HepG2 (cell line): ENCODE results near the gene ACAP2. TPM values are rescaled to one million over a fixed set of nuclear protein-coding genes. Genes with fewer than 3 reads are reported as not detected.

Experiments
- ARNTL ChIP-seq: sonication (generic); formaldehyde crosslinking; IDR thresholded peaks from 2 replicates; pipeline ENCODE4 v1.4.0; 2020; ENCODE audit warnings: mild to moderate bottlenecking, missing genetic modification reagents
- DMAP1 ChIP-seq: IDR thresholded peaks from 2 replicates; pipeline ENCODE4 v1.6.1; 2016
- HNF1A ChIP-seq, 2 experiments: sonication (generic) in 1 of 2; formaldehyde crosslinking in 1 of 2; IDR thresholded peaks; 2 replicates each; pipeline versions ENCODE4 v1.4.0 to v1.6.1; 2016 to 2020; ENCODE audit warnings: borderline replicate concordance in 1 of 2, low read depth in 1 of 2, mild to moderate bottlenecking in 1 of 2, missing genetic modification reagents in 1 of 2
- KMT2A ChIP-seq: sonication (generic); formaldehyde crosslinking; IDR thresholded peaks from 2 replicates; pipeline ENCODE4 v1.4.0; 2020; ENCODE audit warnings: missing genetic modification reagents
- KMT2B ChIP-seq: IDR thresholded peaks from 2 replicates; pipeline ENCODE4 v1.6.1; 2016; ENCODE audit warnings: missing genetic modification reagents, missing compliant biosample characterization
- LCORL ChIP-seq, 2 experiments: fragments of 450-650 bp in 1 of 2; sonication (generic) in 1 of 2; formaldehyde crosslinking in 1 of 2; IDR thresholded peaks; 2 replicates each; pipeline versions ENCODE4 v1.5.0 to v1.6.1; 2017 to 2020; ENCODE audit warnings: antibody characterized with exemption in 1 of 2, missing genetic modification reagents in 1 of 2
- MIER3 ChIP-seq: IDR thresholded peaks from 2 replicates; pipeline ENCODE4 v1.6.1; 2016; ENCODE audit warnings: missing compliant biosample characterization, borderline replicate concordance
- NR2F6 ChIP-seq, 2 experiments: IDR thresholded peaks; 2 replicates each; pipeline ENCODE4 v1.6.1; 2016; ENCODE audit warnings: antibody characterized with exemption in 1 of 2, mild to moderate bottlenecking in 1 of 2
- NRL ChIP-seq: sonication (generic); formaldehyde crosslinking; IDR thresholded peaks from 2 replicates; pipeline ENCODE4 v1.5.0; 2020; ENCODE audit warnings: missing genetic modification reagents, mild to moderate bottlenecking, moderate library complexity, borderline replicate concordance
- RBM39 ChIP-seq: fragments of 200-400 bp; formaldehyde crosslinking; IDR thresholded peaks from one replicate; pipeline ENCODE4 v1.6.1; 2018; ENCODE audit warnings: antibody characterized with exemption, mild to moderate bottlenecking, low read depth, low read length; ENCODE audit not compliant: poor library complexity, severe bottlenecking
- SIX4 ChIP-seq: sonication (generic); formaldehyde crosslinking; IDR thresholded peaks from 2 replicates; pipeline ENCODE4 v1.4.0; 2020; ENCODE audit warnings: missing genetic modification reagents
- THAP11 ChIP-seq: IDR thresholded peaks from 2 replicates; pipeline ENCODE4 v1.6.1; 2016; ENCODE audit warnings: missing biosample characterization, missing genetic modification reagents
- TOPORS ChIP-seq: sonication (generic); formaldehyde crosslinking; IDR thresholded peaks from 2 replicates; pipeline ENCODE4 v1.8.0; 2023; ENCODE audit warnings: mild to moderate bottlenecking, missing genetic modification reagents
- XBP1 ChIP-seq: sonication (generic); formaldehyde crosslinking; IDR thresholded peaks from 2 replicates; pipeline ENCODE4 v1.5.0; 2020; ENCODE audit warnings: missing genetic modification reagents
- ZFP41 ChIP-seq: sonication (generic); formaldehyde crosslinking; IDR thresholded peaks from 2 replicates; pipeline ENCODE4 v1.4.0; 2020; ENCODE audit warnings: mild to moderate bottlenecking, missing genetic modification reagents, borderline replicate concordance
- ZNF792 ChIP-seq: IDR thresholded peaks from 2 replicates; pipeline ENCODE4 v1.6.1; 2016
- ZSCAN21 ChIP-seq: sonication (generic); formaldehyde crosslinking; IDR thresholded peaks from 2 replicates; pipeline ENCODE4 v1.8.0; 2022; ENCODE audit warnings: mild to moderate bottlenecking, missing genetic modification reagents, moderate library complexity, borderline replicate concordance
- polyA plus RNA-seq, 8 experiments: library from polyadenylated mRNA; depleted of rRNA in 3 of 8; stranded (reverse) in 7 of 8; unstranded in 1 of 8; fragments of >200 nt; fragmentation: Illumina TruSeq in 4 of 8; extraction: Trizol in 4 of 8; gene quantifications; 2 replicates each; pipeline versions ENCODE4 v1.2.1 to v1.2.3, GENCODE V29; 2011 to 2016; ENCODE audit warnings: low read depth in 4 of 8, missing spikeins in 1 of 8, mixed read lengths in 1 of 8; ENCODE audit not compliant: insufficient read depth in 1 of 8
- total RNA-seq, 5 experiments: library from RNA; depleted of rRNA; stranded (reverse); fragments of >200 nt; fragmentation: Illumina TruSeq; extraction: Trizol; gene quantifications; 2 replicates each; pipeline ENCODE4 v1.2.3, GENCODE V29; 2016; ENCODE audit warnings: low read depth in 1 of 5
- TF ChIP-seq, protein P1 (sequence below): sonication (generic); formaldehyde crosslinking; IDR thresholded peaks from 2 replicates; pipeline ENCODE4 v1.4.0; 2020; ENCODE audit warnings: mild to moderate bottlenecking, missing genetic modification reagents
- TF ChIP-seq, protein P2 (sequence below): sonication (generic); formaldehyde crosslinking; IDR thresholded peaks from 2 replicates; pipeline ENCODE4 v1.5.0; 2020; ENCODE audit warnings: missing genetic modification reagents, mild to moderate bottlenecking, borderline replicate concordance
- TF ChIP-seq, protein P3 (sequence below): IDR thresholded peaks from 2 replicates; pipeline ENCODE4 v1.6.1; 2016; ENCODE audit warnings: mild to moderate bottlenecking, missing biosample characterization, missing genetic modification reagents

Gene ACAP2
- total and polyA plus RNA-seq, 2 of the 13 experiments (the other 11 are each of a cell fraction or from before 2014, with no cell fraction given) = 7.3 to 23.9 TPM

DNA sequence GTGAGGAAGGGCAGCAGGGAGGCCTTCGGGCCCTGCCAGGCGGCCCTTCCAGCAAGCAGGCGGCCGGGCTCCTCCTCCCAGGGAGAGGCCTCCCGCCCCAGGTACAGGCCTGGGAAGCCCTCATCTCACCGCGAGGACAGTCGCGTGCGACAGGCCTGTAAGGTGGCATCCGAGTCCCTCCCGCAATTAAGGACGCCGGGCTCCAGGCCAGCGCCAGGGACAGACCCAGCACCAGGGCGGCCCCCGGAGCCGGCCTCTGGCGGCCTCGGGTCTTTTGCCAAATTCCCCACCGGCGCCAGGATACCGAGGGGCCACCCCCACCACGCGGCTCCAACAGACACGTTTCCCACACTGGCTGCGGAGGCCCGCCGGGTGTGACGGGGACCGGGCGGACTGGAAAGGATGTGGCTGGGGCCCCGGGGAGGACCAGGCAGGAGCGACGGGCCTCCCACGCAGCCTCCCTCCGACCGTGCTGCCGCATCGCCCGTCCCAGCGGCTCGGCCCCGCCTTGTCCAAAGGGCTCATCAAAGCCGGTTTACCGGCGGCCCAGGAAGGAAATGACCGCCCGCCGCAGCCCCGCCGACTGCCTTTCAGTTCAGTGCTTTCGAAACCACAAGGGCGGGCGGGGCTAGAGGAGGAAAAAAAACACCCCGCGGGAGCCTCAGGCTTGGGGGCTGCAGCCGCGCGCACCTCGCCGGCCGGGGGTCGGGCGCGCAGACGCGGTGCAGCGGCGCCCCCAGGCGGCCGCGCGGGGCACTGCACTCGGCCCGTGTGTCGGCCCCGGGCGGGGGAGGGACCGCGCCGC is 183.1 kb downstream of the ACAP2 start (continued):
- no peak for TF ChIP-seq HNF1A (IDR thresholded peaks at IDR 0.05; ENCODE audit: low read depth)
- peak; percentile 84 for TF ChIP-seq HNF1A (CRISPR knock-in tag; IDR thresholded peaks at IDR 0.05; ENCODE audit: borderline replicate concordance)
- peak; percentile 91; the same call in 1 of the 2 replicates for TF ChIP-seq NRL (CRISPR knock-in tag)
- peak; percentile 82 for TF ChIP-seq DMAP1 (CRISPR knock-in tag)
- peak; percentile 63; the same call in 1 of the 2 replicates for TF ChIP-seq TOPORS (CRISPR knock-in tag)
- TF ChIP-seq THAP11 (CRISPR knock-in tag) = peak; percentile 64; the same call in 1 of the 2 replicates
- TF ChIP-seq, protein P1, sequence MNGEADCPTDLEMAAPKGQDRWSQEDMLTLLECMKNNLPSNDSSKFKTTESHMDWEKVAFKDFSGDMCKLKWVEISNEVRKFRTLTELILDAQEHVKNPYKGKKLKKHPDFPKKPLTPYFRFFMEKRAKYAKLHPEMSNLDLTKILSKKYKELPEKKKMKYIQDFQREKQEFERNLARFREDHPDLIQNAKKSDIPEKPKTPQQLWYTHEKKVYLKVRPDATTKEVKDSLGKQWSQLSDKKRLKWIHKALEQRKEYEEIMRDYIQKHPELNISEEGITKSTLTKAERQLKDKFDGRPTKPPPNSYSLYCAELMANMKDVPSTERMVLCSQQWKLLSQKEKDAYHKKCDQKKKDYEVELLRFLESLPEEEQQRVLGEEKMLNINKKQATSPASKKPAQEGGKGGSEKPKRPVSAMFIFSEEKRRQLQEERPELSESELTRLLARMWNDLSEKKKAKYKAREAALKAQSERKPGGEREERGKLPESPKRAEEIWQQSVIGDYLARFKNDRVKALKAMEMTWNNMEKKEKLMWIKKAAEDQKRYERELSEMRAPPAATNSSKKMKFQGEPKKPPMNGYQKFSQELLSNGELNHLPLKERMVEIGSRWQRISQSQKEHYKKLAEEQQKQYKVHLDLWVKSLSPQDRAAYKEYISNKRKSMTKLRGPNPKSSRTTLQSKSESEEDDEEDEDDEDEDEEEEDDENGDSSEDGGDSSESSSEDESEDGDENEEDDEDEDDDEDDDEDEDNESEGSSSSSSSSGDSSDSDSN = peak; percentile 96
- peak; percentile 91 for TF ChIP-seq ZSCAN21 (CRISPR knock-in tag)
- TF ChIP-seq KMT2B (CRISPR knock-in tag) = peak; percentile 74
- TF ChIP-seq LCORL (IDR thresholded peaks at IDR 0.05) = no peak
- peak; percentile 95 for TF ChIP-seq LCORL (CRISPR knock-in tag; IDR thresholded peaks at IDR 0.05)
- peak; percentile 46; the same call in 1 of the 2 replicates for TF ChIP-seq MIER3 (CRISPR knock-in tag)
- no peak; the same call in 1 of the 2 replicates for TF ChIP-seq KMT2A (CRISPR knock-in tag)
- TF ChIP-seq RBM39 = peak; percentile 37
- TF ChIP-seq ARNTL (CRISPR knock-in tag) = peak; percentile 81
- TF ChIP-seq ZFP41 (CRISPR knock-in tag) = no peak
- TF ChIP-seq, protein P2, sequence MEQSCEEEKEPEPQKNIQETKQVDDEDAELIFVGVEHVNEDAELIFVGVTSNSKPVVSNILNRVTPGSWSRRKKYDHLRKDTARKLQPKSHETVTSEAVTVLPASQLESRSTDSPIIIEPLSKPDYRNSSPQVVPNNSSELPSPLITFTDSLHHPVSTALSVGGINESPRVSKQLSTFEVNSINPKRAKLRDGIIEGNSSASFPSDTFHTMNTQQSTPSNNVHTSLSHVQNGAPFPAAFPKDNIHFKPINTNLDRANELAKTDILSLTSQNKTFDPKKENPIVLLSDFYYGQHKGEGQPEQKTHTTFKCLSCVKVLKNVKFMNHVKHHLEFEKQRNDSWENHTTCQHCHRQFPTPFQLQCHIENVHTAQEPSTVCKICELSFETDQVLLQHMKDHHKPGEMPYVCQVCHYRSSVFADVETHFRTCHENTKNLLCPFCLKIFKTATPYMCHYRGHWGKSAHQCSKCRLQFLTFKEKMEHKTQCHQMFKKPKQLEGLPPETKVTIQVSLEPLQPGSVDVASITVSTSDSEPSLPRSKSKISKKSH = no peak; the same call in 1 of the 2 replicates
- TF ChIP-seq XBP1 = no peak
- TF ChIP-seq, protein P3, sequence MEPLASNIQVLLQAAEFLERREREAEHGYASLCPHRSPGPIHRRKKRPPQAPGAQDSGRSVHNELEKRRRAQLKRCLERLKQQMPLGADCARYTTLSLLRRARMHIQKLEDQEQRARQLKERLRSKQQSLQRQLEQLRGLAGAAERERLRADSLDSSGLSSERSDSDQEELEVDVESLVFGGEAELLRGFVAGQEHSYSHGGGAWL (CRISPR knock-in tag) = peak; percentile 67; the same call in 1 of the 2 replicates
- TF ChIP-seq SIX4 (CRISPR knock-in tag) = 0 out of 2 replicates have a peak, but pooled peaks have one; percentile 26
- TF ChIP-seq NR2F6 (IDR thresholded peaks at IDR 0.05) = 0 out of 2 replicates have a peak, but pooled peaks have one; percentile 16
- TF ChIP-seq NR2F6 (CRISPR knock-in tag; IDR thresholded peaks at IDR 0.05) = peak; percentile 17; the same call in 1 of the 2 replicates
- no peak; the same call in 1 of the 2 replicates for TF ChIP-seq ZNF792
